Muscle of arm (tissue), 12 donors: ENCODE measurements around the gene SLC25A22. TPM values are rescaled to one million over a fixed set of nuclear protein-coding genes. Genes with fewer than 3 reads are reported as not detected.

Source experiments
- DNase-seq: peaks from one replicate; pipeline ENCODE4 v3.0.0-alpha.2; 2013
- polyA plus RNA-seq, 12 donors: library from polyadenylated mRNA; unstranded; fragments of 120-200 nt; gene quantifications; one replicate each; pipeline ENCODE4 v1.2.1, GENCODE V29; 2013; ENCODE audit not compliant: insufficient read length in 12 of 12

The SLC25A22 gene
- polyA plus RNA-seq, 12 donors, result 7.9 to 15.5 (median 10.6) TPM; not detected in 1

- DNase-seq, result no peak
These were observed 6.5 kb upstream of the SLC25A22 start for GRCh38 chr11:804599-804964.

GRCh38 chr11:803770-804598 is 5.9 kb upstream of the SLC25A22 start:
- no peak for DNase-seq

- no peak for DNase-seq
These were observed 5.3 kb upstream of the SLC25A22 start for GRCh38 chr11:803467-803742.

- no peak for DNase-seq
These were observed 4.8 kb upstream of the SLC25A22 start for GRCh38 chr11:802693-803466.

- DNase-seq, result no peak
These were observed 4.0 kb upstream of the SLC25A22 start for GRCh38 chr11:802018-802617.

- no peak for DNase-seq
These were observed 3.2 kb upstream of the SLC25A22 start for GRCh38 chr11:801097-801780.

- no peak for DNase-seq
These were observed 2.4 kb upstream of the SLC25A22 start for GRCh38 chr11:800473-800872.

- DNase-seq, result no peak
These were observed 1.7 kb upstream of the SLC25A22 start for GRCh38 chr11:799641-800316.

GRCh38 chr11:797296-798092 is 587 bp downstream of the SLC25A22 start:
- peak; percentile 84 for DNase-seq

GRCh38 chr11:796565-797295 is 1.4 kb downstream of the SLC25A22 start:
- DNase-seq, result no peak

- peak; percentile 72 for DNase-seq
These were observed 2.2 kb downstream of the SLC25A22 start for GRCh38 chr11:795634-796564.

GRCh38 chr11:794766-795633 is 3.1 kb downstream of the SLC25A22 start:
- no peak for DNase-seq

- DNase-seq, result no peak
These were observed 3.9 kb downstream of the SLC25A22 start for GRCh38 chr11:794013-794765.

GRCh38 chr11:793556-793955 is 4.5 kb downstream of the SLC25A22 start:
- no peak for DNase-seq

GRCh38 chr11:792873-793272 is 5.2 kb downstream of the SLC25A22 start:
- no peak for DNase-seq

- no peak for DNase-seq
These were observed 5.6 kb downstream of the SLC25A22 start for GRCh38 chr11:792535-792821.
